H9 (cell line): ENCODE data around the gene MAP3K5. TPM values are rescaled to one million over a fixed set of nuclear protein-coding genes. Genes with fewer than 3 reads are reported as not detected.

Source experiments
- DNase-seq: peaks from one replicate; pipeline ENCODE4 v3.0.0-alpha.2; 2017
- H2AFZ ChIP-seq: one replicate; pipeline ENCODE4 v1.6.1; 2013; ENCODE audit warnings: mild to moderate bottlenecking, low read length, control low read depth, moderate library complexity
- H2AK5ac ChIP-seq: 2 replicates; pipeline ENCODE4 v1.6.1; 2013; ENCODE audit warnings: low read length, control low read depth, mixed read lengths; ENCODE audit not compliant: insufficient read length
- H2BK120ac ChIP-seq: one replicate; pipeline ENCODE4 v1.6.1; 2013; ENCODE audit warnings: low read depth, mild to moderate bottlenecking, low read length, control low read depth, inconsistent platforms; ENCODE audit not compliant: poor library complexity, severe bottlenecking
- H2BK12ac ChIP-seq: 2 replicates; pipeline ENCODE4 v1.6.1; 2013; ENCODE audit warnings: low read length, control low read depth, mixed read lengths, low read depth; ENCODE audit not compliant: insufficient read length
- H2BK15ac ChIP-seq: 2 replicates; pipeline ENCODE4 v1.6.1; 2013; ENCODE audit warnings: low read depth, low read length, control low read depth
- H2BK20ac ChIP-seq: one replicate; pipeline ENCODE4 v1.6.1; 2013; ENCODE audit warnings: low read depth, mild to moderate bottlenecking, low read length, control low read depth, inconsistent platforms; ENCODE audit not compliant: poor library complexity, severe bottlenecking
- H2BK5ac ChIP-seq: 2 replicates; pipeline ENCODE4 v1.6.1; 2013; ENCODE audit warnings: low read length, control low read depth, mixed read lengths; ENCODE audit not compliant: insufficient read length
- H3K14ac ChIP-seq: 2 replicates; pipeline ENCODE4 v1.6.1; 2013; ENCODE audit warnings: low read length, control low read depth; ENCODE audit not compliant: insufficient read depth
- H3K18ac ChIP-seq: 2 replicates; pipeline ENCODE4 v1.6.1; 2013; ENCODE audit warnings: low read depth, mild to moderate bottlenecking, mixed read lengths, low read length, control low read depth; ENCODE audit not compliant: insufficient read length
- H3K23ac ChIP-seq: 2 replicates; pipeline ENCODE4 v1.6.1; 2013; ENCODE audit warnings: low read length, control low read depth, mixed read lengths, low read depth; ENCODE audit not compliant: insufficient read length
- H3K23me2 ChIP-seq: 2 replicates; pipeline ENCODE4 v1.6.1; 2013; ENCODE audit warnings: low read depth, mild to moderate bottlenecking, mixed read lengths, low read length, control low read depth; ENCODE audit not compliant: insufficient read length, poor library complexity, severe bottlenecking
- H3K27ac ChIP-seq: 2 replicates; pipeline ENCODE4 v1.5.1; 2013; ENCODE audit warnings: low read length, control low read depth, mixed read lengths, low read depth; ENCODE audit not compliant: insufficient read length
- H3K27me3 ChIP-seq: 2 replicates; pipeline ENCODE4 v1.6.1; 2013; ENCODE audit warnings: low read length, control low read depth, inconsistent platforms; ENCODE audit not compliant: insufficient read depth
- H3K4ac ChIP-seq: 2 replicates; pipeline ENCODE4 v1.6.1; 2013; ENCODE audit warnings: low read depth, mild to moderate bottlenecking, control low read depth, inconsistent platforms, low read length, moderate library complexity
- H3K4me1 ChIP-seq: 2 replicates; pipeline ENCODE4 v1.6.1; 2013; ENCODE audit warnings: low read length, control low read depth, inconsistent platforms; ENCODE audit not compliant: insufficient read depth
- H3K4me2 ChIP-seq: 2 replicates; pipeline ENCODE4 v1.6.1; 2013; ENCODE audit warnings: low read length, control low read depth, mixed read lengths; ENCODE audit not compliant: insufficient read length, insufficient read depth
- H3K56ac ChIP-seq: 2 replicates; pipeline ENCODE4 v1.6.1; 2013; ENCODE audit warnings: low read depth, mild to moderate bottlenecking, mixed read lengths, low read length, control low read depth; ENCODE audit not compliant: insufficient read length
- H3K79me1 ChIP-seq: 2 replicates; pipeline ENCODE4 v1.6.1; 2013; ENCODE audit warnings: low read depth, mild to moderate bottlenecking, moderate library complexity, low read length, control low read depth, inconsistent platforms; ENCODE audit not compliant: insufficient read depth, poor library complexity, severe bottlenecking
- H3K79me2 ChIP-seq: 2 replicates; pipeline ENCODE4 v1.6.1; 2013; ENCODE audit warnings: low read length, control low read depth, inconsistent platforms; ENCODE audit not compliant: insufficient read depth
- H3K9ac ChIP-seq: 2 replicates; pipeline ENCODE4 v1.6.1; 2013; ENCODE audit warnings: low read length, control low read depth, mixed read lengths; ENCODE audit not compliant: insufficient read length; ENCODE audit errors: extremely low read depth
- H3K9me3 ChIP-seq: one replicate; pipeline ENCODE4 v1.6.1; 2013; ENCODE audit warnings: low read depth, low read length, inconsistent platforms; ENCODE audit not compliant: control insufficient read depth
- H3T11ph ChIP-seq: one replicate; pipeline ENCODE4 v1.6.1; 2013; ENCODE audit warnings: mild to moderate bottlenecking, low read length, control low read depth, inconsistent platforms
- H4K20me1 ChIP-seq: one replicate; pipeline ENCODE4 v1.6.1; 2013; ENCODE audit not compliant: control insufficient read depth, insufficient read length, insufficient read depth
- H4K5ac ChIP-seq: 2 replicates; pipeline ENCODE4 v1.6.1; 2013; ENCODE audit warnings: low read depth, mild to moderate bottlenecking, mixed read lengths, low read length, control low read depth; ENCODE audit not compliant: insufficient read length
- H4K8ac ChIP-seq: replicated peaks from 2 replicates; pipeline ENCODE4 v1.6.1; 2013; ENCODE audit warnings: low read length, control low read depth, mixed read lengths, low read depth; ENCODE audit not compliant: insufficient read length
- H4K91ac ChIP-seq: 2 replicates; pipeline ENCODE4 v1.6.1; 2013; ENCODE audit warnings: low read depth, mild to moderate bottlenecking, moderate library complexity, mixed read lengths, low read length, control low read depth; ENCODE audit not compliant: insufficient read length
- H3K27ac Mint-ChIP-seq, 3 experiments: 2 replicates in 2 of 3; 3 replicates in 1 of 3; pipeline ENCODE4 v1.8.0; 2020 to 2021; ENCODE audit warnings: mixed read lengths in 3 of 3, mild to moderate bottlenecking in 1 of 3, moderate library complexity in 1 of 3
- H3K27me3 Mint-ChIP-seq: 2 replicates; pipeline ENCODE4 v1.8.0; 2021; ENCODE audit warnings: low read depth, mild to moderate bottlenecking, moderate library complexity, mixed read lengths
- H3K36me3 Mint-ChIP-seq, 3 experiments: 2 replicates in 2 of 3; 3 replicates in 1 of 3; pipeline ENCODE4 v1.8.0; 2020 to 2021; ENCODE audit warnings: low read depth in 3 of 3, mixed read lengths in 3 of 3; ENCODE audit not compliant: insufficient read depth in 1 of 3
- H3K4me1 Mint-ChIP-seq, 2 experiments: 2 replicates each; pipeline ENCODE4 v1.8.0; 2020; ENCODE audit warnings: mixed read lengths in 2 of 2
- H3K4me3 Mint-ChIP-seq, 2 experiments: 2 replicates in 1 of 2; 3 replicates in 1 of 2; pipeline ENCODE4 v1.8.0; 2020 to 2021; ENCODE audit warnings: mild to moderate bottlenecking in 2 of 2, mixed read lengths in 2 of 2, moderate library complexity in 1 of 2
- H3K9me3 Mint-ChIP-seq, 2 experiments: 2 replicates in 1 of 2; 3 replicates in 1 of 2; pipeline ENCODE4 v1.8.0; 2020; ENCODE audit warnings: mild to moderate bottlenecking in 2 of 2, mixed read lengths in 2 of 2, moderate library complexity in 1 of 2
- WGBS: extraction: QIAGEN DNeasy Blood & Tissue Kit; methylation state at CpG from one replicate; pipeline ENCODE4 v1.1.7; 2013; ENCODE audit warnings: missing lambda C conversion rate, low lambda C conversion rate, mixed read lengths; ENCODE audit not compliant: insufficient read length; ENCODE audit errors: extremely low coverage; 5-methylcytosine and 5-hydroxymethylcytosine counted together
- total RNA-seq: library from RNA; stranded (reverse); gene quantifications from 2 replicates; pipeline ENCODE4 v1.2.1, GENCODE V29; 2021
- TF ChIP-seq, protein P1 (sequence below): fragments of 200-600 bp; sonication (generic); conservative IDR thresholded peaks from 3 replicates; pipeline ENCODE4 v1.8.0; 2021; ENCODE audit warnings: antibody characterized with exemption, mild to moderate bottlenecking

The MAP3K5 gene
- total RNA-seq, 1 experiment from 2014 or later = 1.6 TPM

GRCh38 chr6:136786658-136787057 is 5.6 kb downstream of the MAP3K5 start:
- no CpG with 5 or more reads among the region's 6 CpGs for WGBS

More at GRCh38 chr6:136786658-136787057, 5.6 kb downstream of the MAP3K5 start:
- Histone ChIP-seq H3K27me3 (peaks cover 8% of the 10 kb centered on the region; the same call in 1 of the 2 replicates), H2AK5ac (no peak overlapping the region), H4K5ac (no peak overlapping the region), H4K91ac (no peak overlapping the region), H3K14ac (no peak overlapping the region), H3K79me2 (no peaks in the 10 kb centered on the region), H2BK12ac (no peak overlapping the region), H3K18ac (no peak overlapping the region), H4K20me1 (no peaks in the 10 kb centered on the region), H3K9ac (no peak overlapping the region), H2BK20ac (no peak overlapping the region), H3K4me2 (no peak overlapping the region), H3K4me1 (no peaks in the 10 kb centered on the region), H3K79me1 (no peaks in the 10 kb centered on the region), H3K4ac (no peak overlapping the region), H2BK15ac (no peak overlapping the region), H3K23me2 (no peaks in the 10 kb centered on the region), H3T11ph (no peak overlapping the region), H3K27ac (no peak overlapping the region), H2BK5ac (no peak overlapping the region), H2BK120ac (no peak overlapping the region), H4K8ac (no peak overlapping the region), H3K56ac (no peak overlapping the region), H3K23ac (no peak overlapping the region), H3K9me3 (no peaks in the 10 kb centered on the region), H2AFZ (no peak overlapping the region)
- no peak for DNase-seq
- Mint-ChIP-seq H3K4me1 (peaks cover 12 to 16% of the 10 kb centered on the region in 2 experiments), H3K4me3 (no peak overlapping the region), H3K27me3 (peaks cover 26% of the 10 kb centered on the region), H3K27ac (no peak overlapping the region), H3K36me3 (peaks cover 0 to 2% (median 0%) of the 10 kb centered on the region in 3 experiments; a peak in 2 of 7 replicates), H3K9me3 (no peaks in the 10 kb centered on the region)
- TF ChIP-seq, protein P1, sequence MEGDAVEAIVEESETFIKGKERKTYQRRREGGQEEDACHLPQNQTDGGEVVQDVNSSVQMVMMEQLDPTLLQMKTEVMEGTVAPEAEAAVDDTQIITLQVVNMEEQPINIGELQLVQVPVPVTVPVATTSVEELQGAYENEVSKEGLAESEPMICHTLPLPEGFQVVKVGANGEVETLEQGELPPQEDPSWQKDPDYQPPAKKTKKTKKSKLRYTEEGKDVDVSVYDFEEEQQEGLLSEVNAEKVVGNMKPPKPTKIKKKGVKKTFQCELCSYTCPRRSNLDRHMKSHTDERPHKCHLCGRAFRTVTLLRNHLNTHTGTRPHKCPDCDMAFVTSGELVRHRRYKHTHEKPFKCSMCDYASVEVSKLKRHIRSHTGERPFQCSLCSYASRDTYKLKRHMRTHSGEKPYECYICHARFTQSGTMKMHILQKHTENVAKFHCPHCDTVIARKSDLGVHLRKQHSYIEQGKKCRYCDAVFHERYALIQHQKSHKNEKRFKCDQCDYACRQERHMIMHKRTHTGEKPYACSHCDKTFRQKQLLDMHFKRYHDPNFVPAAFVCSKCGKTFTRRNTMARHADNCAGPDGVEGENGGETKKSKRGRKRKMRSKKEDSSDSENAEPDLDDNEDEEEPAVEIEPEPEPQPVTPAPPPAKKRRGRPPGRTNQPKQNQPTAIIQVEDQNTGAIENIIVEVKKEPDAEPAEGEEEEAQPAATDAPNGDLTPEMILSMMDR = no peak
